Endometrium (tissue), 2 donors: ENCODE results near the gene CNTD1.

ENCODE experiments used
- FAIRE-seq: peaks from 2 replicates; lab custom pipeline; 2012; peaks lifted over from hg19 to GRCh38; lab: Jason Lieb, UNC
- donor health status: control.
- donor health status: control.

CNTD1 gene

DNA sequence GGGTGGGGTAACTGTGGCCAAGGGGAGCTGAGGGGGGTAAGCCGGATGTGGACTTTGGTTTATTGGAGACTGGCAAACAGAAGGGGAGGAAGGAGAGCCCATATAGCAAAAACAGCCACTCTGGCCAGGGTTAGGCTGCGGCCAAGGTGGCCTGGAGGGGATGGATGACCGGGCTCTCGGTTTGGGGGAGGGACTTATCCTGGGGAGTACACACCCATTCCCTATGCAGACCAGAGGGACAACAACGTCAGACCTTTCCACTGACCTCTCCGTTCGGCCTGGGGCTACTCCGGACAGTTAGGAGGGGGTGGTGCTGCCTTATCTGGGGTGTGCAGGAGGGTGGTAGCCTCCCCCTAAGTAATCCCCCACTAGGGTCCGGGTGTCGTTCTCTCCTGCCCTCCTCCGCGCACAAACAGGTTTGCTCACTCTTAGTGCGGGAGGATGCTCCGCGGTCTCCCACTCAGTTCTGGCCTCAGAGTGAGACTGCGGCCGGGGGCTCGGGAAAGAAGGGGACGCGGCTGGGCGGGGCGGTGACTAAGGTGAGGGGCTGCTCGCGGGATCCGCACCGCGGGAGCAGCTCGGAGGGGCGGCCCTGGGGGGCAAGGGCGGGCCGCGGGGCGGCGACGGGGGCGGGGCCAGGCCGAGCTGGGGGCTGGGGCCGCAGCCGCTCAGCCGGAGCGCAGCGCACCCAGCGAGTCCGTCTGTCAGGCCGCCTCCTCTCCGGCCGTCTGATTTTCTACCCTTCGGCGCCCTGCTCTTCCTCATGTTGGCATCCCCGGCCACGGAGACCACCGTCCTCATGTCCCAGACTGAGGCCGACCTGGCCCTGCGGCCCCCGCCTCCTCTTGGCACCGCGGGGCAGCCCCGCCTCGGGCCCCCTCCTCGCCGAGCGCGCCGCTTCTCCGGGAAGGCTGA, 18.5 kb upstream of the CNTD1 start, which contains the start of gene WNK4:
TSS of gene WNK4 (plus strand) at position 675 of the 915 bp plus-strand sequence. CDS start at position 764, 89 bp downstream.
- FAIRE-seq, result no peak

DNA sequence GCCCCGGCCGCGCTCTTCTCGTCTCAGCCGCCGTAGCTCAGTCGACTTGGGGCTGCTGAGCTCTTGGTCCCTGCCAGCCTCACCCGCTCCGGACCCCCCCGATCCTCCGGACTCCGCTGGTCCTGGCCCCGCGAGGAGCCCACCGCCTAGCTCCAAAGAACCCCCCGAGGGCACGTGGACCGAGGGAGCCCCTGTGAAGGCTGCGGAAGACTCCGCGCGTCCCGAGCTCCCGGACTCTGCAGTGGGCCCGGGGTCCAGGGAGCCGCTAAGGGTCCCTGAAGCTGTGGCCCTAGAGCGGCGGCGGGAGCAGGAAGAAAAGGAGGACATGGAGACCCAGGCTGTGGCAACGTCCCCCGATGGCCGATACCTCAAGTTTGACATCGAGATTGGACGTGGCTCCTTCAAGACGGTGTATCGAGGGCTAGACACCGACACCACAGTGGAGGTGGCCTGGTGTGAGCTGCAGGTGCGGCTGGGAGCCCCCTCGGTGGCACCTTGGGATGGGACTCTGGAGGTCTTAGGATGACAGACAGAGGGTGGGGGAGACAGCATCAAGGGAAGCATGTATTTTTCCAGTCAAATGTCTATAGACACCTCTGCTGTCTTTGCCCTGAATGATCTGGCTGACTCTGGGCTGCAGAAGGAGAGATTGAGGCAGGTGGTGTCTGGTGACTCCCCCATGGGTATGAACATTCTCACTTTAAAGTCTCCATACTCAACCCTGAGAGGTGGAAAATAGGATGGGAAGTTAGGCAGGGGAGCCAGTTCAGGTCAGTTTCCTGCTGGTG, 17.6 kb upstream of the CNTD1 start:
- no peak for FAIRE-seq

- FAIRE-seq, result no peak
These were observed 17.0 kb upstream of the CNTD1 start for GRCh38 chr17:42781639-42782165.

DNA sequence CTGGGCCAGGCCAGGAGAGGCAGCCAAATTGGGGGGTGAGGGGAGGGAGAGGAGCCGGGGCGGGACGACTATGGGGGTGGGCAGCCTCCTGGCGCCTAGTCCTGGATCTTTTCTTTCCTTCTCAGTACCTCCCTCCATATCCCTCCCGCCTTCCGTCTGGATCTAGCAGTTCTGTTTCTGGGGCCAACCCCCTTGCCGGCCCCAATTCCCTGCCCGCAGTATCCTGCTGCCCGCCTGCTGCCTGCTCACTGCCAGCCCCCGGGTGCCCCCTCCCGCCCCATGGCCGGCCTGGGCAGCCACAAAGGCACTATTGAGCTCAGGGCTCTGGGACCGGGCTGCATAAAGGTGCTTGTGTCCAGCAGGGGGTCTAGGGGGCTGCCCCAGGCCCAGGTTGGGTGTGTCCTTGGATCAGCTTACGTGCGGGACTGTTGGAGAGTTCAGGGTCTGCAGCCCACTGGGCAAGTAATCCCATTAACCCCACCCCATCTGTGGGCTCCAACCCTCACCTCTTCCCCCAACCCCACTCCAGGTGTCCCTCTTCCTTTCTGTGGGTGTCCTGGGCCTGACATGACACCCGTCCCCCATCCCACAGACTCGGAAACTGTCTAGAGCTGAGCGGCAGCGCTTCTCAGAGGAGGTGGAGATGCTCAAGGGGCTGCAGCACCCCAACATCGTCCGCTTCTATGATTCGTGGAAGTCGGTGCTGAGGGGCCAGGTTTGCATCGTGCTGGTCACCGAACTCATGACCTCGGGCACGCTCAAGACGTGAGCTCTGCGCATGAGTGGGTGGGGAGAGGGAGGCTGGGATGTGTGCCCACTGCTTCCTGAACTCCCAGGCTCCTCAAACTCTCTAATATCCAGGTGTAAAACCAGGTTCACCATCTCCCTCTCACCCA, 16.2 kb upstream of the CNTD1 start:
- FAIRE-seq, result no peak

DNA sequence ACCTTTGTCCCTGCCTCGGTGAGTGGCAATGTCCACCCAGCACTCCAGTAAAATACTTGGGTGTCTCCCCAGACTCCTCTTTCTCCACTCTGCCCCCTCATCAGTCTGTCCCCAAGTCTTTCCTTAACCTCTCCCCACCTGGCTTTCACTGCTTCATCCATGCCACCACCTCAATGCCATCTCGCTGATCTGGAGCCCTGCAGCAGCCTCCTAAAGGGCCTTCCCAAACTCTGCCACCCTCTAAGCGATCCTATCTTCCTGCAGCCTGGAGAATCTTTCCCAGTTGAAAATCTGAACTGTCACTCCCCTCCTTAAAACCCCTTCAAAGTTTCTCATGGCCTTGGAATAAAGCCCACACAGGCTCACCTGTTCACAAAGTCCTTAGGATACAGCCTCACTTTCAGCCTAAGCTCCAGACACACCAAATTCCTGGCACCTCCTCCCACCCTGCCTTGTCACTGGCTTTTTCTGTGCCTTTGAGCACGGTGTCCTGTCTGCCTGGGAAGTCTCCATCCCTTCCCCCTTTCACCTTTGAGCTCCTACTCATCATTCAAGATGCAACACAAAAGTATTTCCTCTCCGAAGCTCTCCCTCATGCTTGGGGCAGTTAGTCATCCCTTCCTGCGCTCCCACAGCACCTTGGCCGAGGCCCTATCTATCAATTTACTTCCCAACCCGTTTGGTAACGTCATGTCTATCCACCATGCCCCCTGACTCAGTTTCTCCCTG, 15.4 kb upstream of the CNTD1 start:
- no peak for FAIRE-seq

GRCh38 chr17:42783791-42784138, 14.9 kb upstream of the CNTD1 start:
- FAIRE-seq, result no peak

- FAIRE-seq, result no peak
These were observed 14.3 kb upstream of the CNTD1 start for GRCh38 chr17:42784409-42784808.

GRCh38 chr17:42784811-42785592, 13.7 kb upstream of the CNTD1 start:
- no peak for FAIRE-seq

DNA sequence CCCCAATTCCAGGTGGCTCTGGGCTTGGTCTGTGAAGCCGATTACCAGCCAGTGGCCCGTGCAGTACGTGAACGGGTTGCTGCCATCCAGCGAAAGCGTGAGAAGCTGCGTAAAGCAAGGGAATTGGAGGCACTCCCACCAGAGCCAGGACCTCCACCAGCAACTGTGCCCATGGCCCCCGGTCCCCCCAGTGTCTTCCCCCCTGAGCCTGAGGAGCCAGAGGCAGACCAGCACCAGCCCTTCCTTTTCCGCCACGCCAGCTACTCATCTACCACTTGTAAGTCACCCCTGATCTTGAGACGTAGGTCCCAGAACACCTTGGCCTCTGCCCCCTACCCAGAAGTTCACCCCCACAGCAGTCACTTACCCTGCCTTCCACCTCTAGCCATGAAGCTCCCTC, 11.4 kb upstream of the CNTD1 start:
- no peak for FAIRE-seq

- no peak for FAIRE-seq
These were observed 6.7 kb upstream of the CNTD1 start for GRCh38 chr17:42791948-42792347.

GRCh38 chr17:42792545-42792944, 6.1 kb upstream of the CNTD1 start:
- no peak for FAIRE-seq

GRCh38 chr17:42795061-42795460, 3.6 kb upstream of the CNTD1 start:
- FAIRE-seq, result no peak

- FAIRE-seq, result no peak
These were observed 3.2 kb upstream of the CNTD1 start for GRCh38 chr17:42795465-42795864.

GRCh38 chr17:42796066-42796758, 2.4 kb upstream of the CNTD1 start:
- FAIRE-seq, result no peak

- FAIRE-seq, result no peak
These were observed 1.3 kb upstream of the CNTD1 start for GRCh38 chr17:42797067-42798007.

GRCh38 chr17:42798011-42798382, 664 bp upstream of the CNTD1 start:
- no peak for FAIRE-seq

- no peak for FAIRE-seq
These were observed 4.6 kb downstream of the CNTD1 start for GRCh38 chr17:42803074-42803883.

- FAIRE-seq, result no peak
These were observed 6.3 kb downstream of the CNTD1 start for GRCh38 chr17:42804918-42805367.
